ENCODE data around the gene ADAMTS5.

The ADAMTS5 gene

DNA sequence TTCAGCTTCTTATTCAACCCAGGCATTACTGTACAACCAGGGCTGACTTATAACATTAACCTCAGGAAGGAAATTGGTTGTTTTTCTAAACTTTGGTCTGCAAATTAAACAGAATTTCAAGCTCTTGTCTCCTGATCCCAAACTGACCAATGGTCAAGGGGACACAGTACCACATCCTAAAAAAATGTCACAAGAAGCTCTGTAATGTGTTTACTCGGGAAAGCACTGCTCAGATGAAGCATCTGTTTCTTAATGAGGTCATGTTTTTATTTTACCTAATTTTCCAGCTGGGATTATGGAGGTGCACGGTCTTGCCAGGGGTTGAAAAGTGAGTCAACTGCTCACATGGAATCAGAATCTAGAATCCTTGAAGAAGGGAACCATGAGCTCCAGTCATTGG, 18.7 kb downstream of the ADAMTS5 start:
- no peak for DNase-seq (ENCODE audit: low spot score)

DNA sequence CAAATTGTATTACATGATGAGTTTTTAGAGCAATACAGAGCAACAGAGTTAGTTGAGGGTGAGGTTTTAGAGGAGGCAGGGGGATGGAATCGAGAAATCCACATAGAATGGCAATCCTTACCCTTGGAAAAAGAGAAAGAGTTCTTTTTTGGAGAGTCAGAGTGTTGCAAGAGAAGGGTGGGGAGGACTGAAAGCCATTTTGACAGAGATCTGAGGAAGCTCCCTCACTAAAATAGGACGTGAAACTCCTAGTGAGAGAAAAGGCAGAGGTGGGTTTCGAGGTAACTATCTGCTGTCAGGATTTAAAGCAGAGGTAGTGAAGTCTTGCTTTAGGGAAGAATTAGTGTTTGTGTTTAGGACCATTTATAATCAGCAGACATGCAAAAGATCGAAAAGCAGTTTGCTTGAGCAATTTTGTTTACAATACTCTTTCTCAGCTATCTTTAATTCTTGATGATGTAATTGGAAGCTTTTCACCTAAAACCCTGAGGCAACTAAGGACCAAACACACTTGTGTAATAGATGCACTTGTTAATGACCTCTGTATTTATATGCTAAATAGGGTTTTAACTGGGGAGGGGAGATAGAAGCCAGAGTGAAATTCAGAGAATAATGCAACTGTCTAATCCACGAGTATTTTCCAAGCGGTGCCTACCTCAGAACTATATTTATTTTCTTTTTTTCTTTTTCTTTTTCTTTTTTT, 20.0 kb downstream of the ADAMTS5 start:
- no peak for DNase-seq (ENCODE audit: low spot score)

DNA sequence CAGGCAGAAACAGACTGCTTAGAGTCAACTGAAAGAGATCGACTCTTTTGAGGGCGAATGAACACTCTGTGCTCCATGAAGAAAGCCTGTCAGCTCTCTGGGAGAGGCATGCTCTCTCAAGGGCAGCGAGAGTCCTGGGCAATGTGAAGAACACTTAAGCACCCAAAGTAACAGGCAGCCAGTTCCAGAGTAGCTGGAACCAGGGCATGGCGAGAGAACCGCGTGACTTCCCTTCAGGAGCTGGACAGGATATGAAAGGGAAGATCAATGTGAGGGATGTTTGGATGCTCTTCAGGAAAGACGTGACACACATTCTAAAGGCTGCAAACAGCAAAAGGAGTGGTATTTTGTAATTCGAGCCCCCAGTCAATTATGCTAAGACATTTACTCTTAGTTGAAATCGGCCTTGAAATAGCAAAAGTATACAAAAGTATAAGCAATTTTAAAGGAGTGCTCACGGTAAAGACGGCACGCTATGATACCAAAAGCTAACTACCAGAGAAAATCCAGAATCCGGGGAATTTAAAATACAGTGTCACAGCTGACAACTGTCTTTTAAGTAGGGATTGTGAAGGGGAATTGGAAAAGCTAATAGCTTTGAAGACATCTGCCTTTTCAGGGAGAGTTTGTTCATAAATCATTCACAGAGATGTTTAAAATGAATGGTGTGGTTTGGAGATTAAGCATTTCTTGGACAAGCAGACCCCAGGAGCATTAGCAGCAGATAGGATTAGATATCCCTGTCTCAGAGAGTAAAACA, 20.8 kb downstream of the ADAMTS5 start:
- peak; percentile 40 for DNase-seq (ENCODE audit: low spot score)

- no peak for DNase-seq (ENCODE audit: low spot score)
Observed at GRCh38 chr21:26943921-26944320, 23.0 kb downstream of the ADAMTS5 start.

- no peak for DNase-seq (ENCODE audit: low spot score)
Observed at GRCh38 chr21:26941421-26941820, 25.5 kb downstream of the ADAMTS5 start.

DNA sequence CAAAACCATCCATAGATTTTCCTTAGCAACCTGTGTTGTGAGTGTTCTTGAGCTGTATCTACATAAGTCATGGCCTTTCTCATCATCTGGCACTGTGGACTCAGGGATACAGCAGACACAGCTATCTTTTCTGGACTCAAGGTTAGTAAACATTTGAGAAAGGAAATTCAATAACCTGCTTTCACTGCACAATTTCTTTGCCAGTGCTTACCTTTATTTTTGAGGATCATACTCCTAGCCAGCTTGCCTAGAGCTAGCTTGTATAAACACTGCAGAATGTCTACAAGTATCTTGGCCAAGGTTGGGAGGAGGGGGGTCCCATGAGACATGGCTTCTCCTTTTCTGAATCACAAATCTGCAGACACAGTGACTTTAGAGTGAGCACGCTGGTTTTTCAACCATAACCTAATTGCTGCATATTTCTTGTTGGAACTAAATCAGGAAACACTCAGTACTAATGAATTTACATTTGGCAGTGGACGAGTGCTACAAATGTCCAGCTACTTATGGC, 27.2 kb downstream of the ADAMTS5 start:
- no peak for DNase-seq (ENCODE audit: low spot score)

GRCh38 chr21:26936641-26937040, 30.2 kb downstream of the ADAMTS5 start:
- DNase-seq (ENCODE audit: low spot score), result no peak

- DNase-seq (ENCODE audit: low spot score), result no peak
Observed at GRCh38 chr21:26935977-26936376, 30.9 kb downstream of the ADAMTS5 start.

GRCh38 chr21:26934383-26934782, 32.5 kb downstream of the ADAMTS5 start:
- DNase-seq (ENCODE audit: low spot score), result no peak

DNA sequence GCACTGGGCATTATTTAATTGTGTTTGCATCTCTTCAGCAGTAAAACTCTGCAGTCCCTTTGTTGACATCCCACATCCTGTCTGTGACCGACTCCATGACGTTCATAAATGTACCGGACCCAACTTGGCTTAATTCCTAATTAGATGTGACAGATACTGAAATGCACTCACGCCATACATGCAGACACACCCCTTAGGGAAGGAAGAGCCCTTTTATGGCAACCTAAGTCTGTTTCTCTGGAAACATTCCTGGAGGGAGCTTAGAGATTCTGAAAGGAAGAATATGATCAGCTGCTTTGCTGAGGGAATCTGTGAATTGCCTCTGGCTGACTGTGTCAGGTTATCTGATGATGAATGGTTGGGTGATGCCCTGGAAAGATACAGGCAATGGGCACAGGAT, 33.4 kb downstream of the ADAMTS5 start:
- DNase-seq (ENCODE audit: low spot score), result no peak

DNA sequence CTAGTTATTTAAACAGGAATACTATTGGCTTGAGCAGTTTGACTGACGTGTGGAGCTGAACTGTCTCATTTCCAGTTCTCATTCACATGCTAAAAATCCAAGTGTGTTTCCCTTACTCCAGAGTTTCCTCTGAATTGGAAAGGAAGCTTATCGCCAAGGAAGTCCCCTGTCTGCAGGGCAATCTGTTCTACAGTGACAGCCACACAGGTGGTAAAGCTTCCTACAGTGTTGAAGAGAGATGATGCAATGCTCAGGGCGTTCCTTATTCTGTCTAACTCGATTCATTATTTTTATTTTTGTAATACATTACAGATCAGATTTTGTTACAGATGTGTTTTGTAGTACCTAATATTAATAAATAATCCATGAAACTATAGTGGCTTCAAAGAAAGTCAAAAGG, 41.3 kb downstream of the ADAMTS5 start:
- DNase-seq (ENCODE audit: low spot score), result no peak

- DNase-seq (ENCODE audit: low spot score), result no peak
Observed at GRCh38 chr21:26925122-26925521, 41.8 kb downstream of the ADAMTS5 start.

DNA sequence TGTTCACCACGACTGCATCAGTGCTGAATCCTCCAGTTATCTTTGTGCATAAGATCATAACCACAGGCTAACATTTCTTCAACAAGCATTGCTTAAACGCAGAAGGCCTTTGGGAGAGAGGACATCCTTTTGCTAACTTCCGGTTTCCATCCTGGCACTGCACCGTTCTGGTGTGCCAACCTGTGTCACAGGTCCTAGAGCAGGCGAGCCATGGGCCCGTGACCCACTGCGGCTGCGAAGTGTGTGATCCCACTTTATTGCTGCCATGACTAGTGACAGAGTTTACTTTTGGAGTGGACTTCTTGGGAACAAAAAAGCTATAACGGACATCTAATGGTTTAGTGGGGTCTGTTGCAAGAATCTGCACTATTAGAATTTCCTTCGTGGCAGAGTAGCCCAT, 42.9 kb downstream of the ADAMTS5 start:
- DNase-seq (ENCODE audit: low spot score), result no peak

DNA sequence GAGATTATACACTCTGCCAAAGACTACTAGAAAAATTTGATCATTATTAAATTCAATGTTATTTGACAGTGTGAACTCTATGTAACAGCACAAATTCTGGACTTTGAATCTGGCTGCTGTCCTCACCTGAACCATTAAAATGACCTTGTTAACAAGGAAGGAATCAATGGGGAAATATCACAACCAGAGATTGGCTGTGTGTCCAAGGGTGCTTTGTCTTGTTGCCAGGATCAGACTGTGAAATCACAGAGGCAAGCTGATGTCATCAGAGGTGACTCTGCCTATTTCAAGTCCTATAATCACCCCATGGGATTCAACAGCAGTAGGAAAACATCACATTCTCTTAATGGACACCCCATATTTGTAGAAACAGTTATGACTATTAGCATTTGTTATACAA, 46.8 kb downstream of the ADAMTS5 start:
- DNase-seq (ENCODE audit: low spot score), result no peak

- no peak for DNase-seq (ENCODE audit: low spot score)
Observed at GRCh38 chr21:26918323-26919079, 48.4 kb downstream of the ADAMTS5 start.

DNA sequence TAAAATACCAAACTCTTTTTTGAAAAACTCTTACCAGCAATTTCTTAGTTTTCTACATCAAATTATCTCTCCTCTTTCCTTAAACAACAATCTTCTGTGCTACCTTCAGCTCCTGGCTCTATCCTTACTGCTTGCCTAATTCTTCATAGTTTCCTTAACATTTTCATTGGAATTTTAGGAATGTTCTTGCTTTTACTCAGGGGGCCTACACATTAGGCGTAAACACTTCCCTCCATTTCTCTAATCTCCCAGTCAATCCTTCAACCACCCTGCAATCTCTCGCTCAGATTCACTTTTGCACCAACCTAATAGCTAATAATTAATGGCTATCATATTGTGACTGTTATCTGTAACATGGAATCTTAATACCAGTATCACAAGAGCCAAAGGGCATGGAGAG, 50.1 kb downstream of the ADAMTS5 start:
- DNase-seq (ENCODE audit: low spot score), result no peak

DNA sequence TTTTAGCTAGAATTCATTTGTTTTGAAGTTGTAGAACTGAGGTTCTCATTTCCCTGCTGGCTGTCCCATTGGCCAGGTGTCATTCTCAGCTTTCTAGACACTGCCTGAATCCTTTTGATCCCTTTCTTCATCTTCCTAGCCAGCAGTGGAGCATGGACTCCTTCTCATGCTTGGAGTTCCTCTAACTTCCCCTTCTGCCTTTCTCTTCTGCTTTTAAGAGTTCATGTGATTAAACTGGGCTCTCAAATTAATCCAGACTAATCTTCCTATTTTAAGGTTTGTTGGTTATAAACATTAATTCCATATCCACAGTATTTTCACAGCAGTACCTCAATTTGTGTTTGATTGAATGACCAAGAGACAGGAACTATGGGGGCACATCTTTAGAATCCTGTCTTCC, 52.3 kb downstream of the ADAMTS5 start:
- no peak for DNase-seq (ENCODE audit: low spot score)

DNA sequence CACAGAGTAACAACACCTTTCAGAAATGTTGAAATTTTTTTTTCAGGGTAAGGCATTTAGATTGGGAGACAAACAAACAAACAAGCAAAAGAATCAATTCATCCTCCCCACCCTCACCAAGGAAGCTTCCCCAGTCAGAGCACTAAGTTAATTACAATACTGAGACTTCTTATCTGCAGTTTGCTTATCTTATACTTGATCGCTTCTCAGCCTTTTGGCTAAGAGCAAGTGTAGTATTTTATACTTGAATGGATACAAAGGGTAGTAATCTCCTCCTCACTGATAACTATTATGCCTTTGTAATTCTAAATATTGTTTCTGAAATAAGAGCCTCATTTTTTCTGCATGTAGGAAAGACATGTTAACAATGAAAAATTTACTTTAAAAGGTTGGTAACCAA, 54.4 kb downstream of the ADAMTS5 start:
- no peak for DNase-seq (ENCODE audit: low spot score)

DNA sequence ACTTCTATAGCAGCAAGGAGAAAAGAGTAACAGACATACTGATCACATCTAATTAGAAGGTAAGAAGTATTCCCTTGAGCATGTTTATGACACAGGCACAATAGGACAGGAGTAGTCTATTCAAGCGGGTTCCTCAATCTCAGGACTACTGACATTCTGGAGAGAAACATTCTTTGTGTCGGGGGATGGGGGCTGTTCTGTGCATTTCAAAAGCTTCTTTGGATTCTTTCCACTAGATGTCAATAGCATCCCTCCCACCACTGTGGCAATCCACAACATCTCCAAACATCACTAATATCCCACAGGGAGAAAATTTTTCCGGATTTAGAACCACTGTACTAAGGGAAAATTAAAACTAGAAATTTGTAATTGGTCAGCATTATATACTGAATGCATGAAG, 56.9 kb downstream of the ADAMTS5 start:
- DNase-seq (ENCODE audit: low spot score), result no peak

- no peak for DNase-seq (ENCODE audit: low spot score)
Observed at GRCh38 chr21:26900980-26901379, 65.9 kb downstream of the ADAMTS5 start.

- no peak for DNase-seq (ENCODE audit: low spot score)
Observed at GRCh38 chr21:26892151-26892550, 74.7 kb downstream of the ADAMTS5 start.

- DNase-seq (ENCODE audit: low spot score), result no peak
Observed at GRCh38 chr21:26888931-26889330, 78.0 kb downstream of the ADAMTS5 start.

DNA sequence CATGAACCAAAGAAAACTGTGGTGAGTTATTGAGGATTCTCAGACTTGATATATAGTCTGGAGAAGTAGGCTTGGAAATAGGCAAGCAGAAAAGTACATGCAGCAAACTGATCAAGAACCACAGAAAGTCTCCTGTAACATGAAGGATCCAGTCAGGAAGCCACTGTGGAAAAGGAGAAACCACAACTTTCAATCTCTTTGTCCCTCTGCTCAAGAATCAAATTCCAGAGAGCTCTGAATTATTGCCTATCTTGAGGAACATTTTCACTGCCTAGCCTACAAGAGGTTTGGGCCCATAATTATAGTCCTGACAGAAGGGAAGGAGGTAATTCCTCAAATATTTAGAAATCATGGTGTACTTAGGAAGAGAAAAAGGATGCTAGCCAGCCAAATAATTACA, 78.6 kb downstream of the ADAMTS5 start:
- DNase-seq (ENCODE audit: low spot score), result no peak

Measured in globus pallidus (tissue), 1 donor.